HG02678 (cell line): ENCODE measurements around the gene USF1.
A peak's percentile ranks its signal among the peaks of the same experiment; 100 is the strongest.
"Not testable (repeated sequence)": the region's sequence is repeated elsewhere in the genome, so short reads cannot be mapped to it uniquely, and the experiment has no call there.

Experiments
- ATAC-seq: cut with Tn5 transposase; IDR thresholded peaks from one replicate; pipeline ENCODE4 v1.9.1; 2021; ENCODE audit warnings: mild to moderate bottlenecking, moderate library complexity; ENCODE audit not compliant: unreplicated experiment

The USF1 gene

DNA sequence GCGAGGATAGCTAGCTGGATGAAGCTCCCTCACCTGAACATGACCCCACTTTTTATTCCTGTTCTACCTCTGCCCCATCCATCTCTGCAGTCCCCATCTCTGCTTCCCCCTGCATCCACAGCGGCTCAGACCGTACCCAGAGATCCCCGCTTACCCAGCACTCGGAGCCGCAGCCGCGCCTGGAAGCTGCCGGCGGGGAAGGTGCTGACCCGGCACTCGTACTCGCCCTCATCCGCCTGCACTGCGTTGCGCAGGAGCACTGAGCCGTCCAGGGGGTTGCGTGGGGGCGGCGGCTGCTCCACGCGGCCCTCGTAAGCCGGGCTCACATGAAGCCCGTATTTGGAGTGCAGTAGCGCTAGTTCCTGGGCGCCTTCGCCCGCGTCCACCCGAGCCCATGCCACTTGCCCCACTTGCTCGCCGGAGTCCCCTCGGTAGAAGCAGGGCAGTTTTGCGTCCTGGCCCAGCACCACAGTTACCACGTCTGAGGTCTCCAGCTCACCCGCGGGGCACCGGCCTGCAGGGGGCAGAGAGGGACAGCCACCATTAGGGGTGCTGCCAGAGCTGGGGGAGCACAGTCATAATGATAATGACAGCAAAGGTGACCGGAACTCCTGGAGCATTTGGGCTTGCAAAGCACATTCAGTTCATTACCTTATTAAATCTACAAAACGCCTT is 33.8 kb upstream of the USF1 start:
- ATAC-seq, result no peak

DNA sequence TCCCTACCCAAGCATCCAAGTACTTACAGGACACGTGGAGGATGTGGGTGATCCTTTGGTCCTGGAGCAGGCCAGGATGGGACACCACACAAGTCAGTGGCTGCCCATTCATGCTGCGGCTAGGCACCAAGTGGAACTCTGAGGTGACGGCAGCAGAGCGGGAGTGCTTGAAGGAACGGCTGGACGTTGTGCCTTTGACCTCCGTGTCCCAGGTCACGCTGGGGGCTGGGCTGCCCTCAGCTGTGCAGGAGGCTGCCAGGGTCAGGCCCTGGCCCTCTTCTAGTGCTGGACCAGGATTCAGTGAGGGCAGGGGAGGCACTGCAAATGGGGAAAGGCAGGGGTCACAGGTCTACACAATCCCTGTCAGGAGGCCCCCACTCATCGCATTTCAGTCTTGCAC is 31.6 kb upstream of the USF1 start:
- no peak for ATAC-seq

DNA sequence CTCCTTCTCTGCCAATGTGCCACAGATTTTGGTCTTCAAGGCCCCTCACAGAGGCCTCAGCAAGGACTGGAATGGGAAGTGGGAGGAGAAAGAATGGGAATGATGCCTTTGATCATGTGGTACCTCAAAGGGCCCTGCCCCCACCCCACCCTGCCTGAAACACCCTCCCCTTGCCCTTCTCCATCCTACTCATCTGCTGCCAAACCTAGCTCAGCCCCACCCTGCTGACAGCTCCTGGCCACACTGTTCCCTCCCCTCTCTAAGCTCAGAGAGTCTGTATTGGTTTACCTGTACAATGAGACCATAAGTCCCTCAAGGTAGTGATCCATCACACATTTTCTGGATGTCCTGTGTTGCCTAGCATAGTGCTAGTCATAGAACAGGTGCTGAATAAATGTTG is 30.6 kb upstream of the USF1 start:
- ATAC-seq, result no peak

DNA sequence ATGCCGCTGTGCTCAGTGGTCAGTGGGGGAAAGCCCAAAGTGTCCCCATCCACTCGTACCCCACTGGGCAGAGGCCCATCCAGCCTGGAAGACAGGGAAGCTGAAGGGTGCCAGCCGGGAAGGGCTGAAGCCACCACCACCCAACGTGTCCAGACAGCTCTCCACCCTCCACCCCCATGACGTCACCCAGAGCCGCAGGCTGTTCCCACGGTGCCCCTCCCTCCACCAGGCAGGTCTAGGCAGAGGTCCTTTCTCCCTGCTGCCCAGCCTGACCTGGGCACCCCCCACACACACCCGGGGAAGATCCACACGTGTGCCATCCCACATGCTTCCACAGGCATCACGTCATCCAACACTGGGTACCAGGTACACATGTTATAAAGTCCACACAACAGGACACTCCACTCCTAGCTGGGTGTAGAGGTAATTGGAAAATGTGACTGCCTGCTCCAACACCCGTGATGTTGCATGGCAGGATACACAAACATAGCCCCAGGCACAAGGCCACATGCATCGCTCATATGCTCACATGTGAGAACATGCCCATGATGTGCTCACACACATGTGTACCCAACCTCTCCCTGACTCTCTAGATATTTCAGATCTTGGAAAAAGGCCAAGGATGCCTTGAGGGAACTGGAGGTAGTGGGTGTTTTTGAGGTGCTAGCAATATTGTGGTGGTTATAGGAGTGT is 29.0 kb upstream of the USF1 start:
- ATAC-seq, result no peak

DNA sequence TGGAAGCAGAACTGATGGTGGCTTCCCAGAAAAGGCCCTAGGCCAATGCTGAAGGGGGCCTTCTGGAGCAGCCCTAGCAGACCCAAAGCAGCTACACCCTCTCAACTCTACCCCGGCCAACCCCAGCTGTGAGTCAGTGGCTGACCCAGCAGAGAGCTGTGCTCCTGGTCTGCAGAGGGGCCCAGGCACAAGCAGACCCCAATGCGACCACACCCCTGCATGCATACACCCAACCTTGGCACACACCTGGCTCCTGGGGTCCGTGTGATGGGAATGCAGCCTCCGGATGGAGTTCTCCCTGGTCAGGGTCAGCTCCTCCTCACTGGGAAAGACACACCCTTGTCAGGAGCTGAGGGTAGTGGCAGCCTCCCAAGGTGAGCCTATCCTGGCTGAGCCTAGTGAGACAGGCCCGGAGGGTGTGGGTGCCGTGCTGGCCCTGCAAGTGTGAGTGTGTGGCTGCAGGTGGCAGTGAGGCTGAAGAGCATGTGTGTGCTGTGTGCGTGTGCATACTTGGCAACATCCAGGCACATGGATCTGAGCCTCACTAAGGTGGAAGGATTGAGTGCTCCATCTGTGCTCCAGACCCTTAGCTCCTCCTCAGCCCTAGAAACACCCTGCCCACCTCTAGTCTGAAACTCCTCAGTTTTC is 27.8 kb upstream of the USF1 start:
- no peak for ATAC-seq

DNA sequence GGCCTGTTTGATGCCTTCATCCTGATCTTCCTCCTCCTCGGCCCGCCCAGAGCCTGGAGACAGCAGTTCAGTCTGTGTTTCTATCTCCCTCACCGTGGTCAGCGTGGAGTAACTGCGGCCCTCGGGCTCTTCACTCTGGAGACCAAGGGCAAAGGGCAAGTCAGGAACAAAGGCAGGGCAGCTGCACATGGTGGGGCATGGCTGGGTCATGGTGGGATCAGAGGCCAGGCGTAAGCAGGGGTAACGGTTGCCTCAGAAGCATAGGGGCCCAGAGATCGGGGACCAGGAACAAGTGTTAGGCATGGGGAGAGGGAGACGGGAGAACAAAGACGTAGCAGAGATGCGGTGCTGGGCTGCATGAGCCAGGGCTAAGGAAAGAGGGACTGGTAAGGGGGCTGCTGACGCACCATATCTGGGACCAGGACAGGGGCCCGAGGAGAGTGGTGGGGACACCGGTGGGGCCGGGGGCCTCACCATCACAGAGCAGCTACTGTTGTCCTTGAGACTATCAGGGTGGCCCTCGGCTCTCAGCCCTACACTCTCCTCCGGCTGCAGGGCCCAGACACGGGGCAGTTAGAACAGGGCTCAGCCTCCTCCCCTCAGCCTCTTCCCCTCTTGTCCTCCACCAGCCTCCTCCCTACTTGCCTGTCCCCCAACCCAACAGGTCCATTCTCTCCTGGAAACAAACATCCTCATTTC is 27.1 kb upstream of the USF1 start:
- no peak for ATAC-seq

DNA sequence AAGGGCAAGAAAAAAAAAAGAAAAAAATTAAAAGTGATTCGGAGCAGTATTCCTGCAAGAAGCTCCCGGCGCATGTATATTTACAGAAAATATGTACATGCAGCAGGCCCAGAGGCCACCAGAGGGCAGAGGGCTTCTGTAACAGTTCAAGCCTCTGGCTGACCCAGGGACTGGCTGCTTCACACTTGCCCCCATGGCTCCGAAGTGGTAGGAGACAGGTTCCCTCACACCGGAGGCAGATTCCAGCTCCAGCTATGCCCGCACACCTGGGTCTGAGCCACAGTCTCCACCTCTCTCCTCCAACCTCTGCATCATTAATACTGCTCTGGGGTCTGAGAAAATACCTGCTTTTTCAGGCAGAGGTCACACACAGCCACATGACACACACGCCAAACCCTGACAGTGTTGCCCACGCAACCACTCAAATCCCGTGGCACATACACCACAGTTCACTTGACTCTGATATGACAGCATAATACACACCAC is 26.2 kb upstream of the USF1 start:
- no peak for ATAC-seq

DNA sequence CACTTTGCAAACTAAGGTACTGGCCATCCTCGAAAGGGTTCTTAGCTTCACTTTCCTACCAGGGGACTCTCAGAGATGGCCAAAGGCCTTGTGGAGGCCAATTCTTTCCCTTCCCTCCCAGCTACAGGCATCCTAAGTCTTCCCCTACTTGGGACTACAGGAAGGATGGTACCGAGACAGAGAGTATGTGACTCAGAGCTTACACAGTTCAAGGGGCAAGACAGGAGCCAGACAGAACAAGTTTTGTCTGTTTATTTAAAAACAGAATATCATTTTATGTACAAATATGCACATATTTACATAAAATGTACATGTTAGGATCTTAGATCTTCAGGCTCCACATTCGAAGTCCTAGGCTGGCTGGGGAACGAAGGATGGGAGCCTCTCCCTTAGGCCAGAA is 25.0 kb upstream of the USF1 start:
- no peak for ATAC-seq

DNA sequence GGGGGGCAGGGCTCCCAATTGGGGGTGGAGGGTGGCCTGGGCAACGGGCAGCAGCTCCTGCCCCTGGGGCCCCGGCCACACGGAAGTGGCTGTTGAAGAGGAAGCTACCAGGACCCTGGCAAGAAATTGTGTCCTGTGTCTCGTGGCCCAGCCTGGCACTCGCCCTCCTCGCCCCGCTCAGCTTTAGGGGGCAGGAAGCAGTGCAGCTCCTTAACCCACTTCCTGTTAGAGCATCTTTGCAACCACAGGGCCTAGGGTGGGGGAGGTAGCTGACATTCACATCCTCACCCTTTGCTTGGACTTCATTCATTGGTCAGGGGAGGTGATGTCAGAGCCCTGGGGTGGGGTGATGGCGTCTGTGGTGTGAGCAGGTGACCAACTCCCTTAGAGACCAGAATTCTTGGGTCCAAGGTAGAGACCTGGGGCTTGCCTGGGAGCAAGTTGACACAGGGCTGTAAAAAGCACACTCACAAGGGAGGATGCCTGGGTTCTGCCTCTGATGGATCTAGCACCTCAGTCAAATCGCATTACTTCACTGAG is 24.0 kb upstream of the USF1 start, which contains the start of gene ARHGAP30:
ARHGAP30 (minus strand) TSS at position 161 of the 540 bp plus-strand sequence. CDS start 267 bp downstream, outside the sequence.
- ATAC-seq, result peak; percentile 88

DNA sequence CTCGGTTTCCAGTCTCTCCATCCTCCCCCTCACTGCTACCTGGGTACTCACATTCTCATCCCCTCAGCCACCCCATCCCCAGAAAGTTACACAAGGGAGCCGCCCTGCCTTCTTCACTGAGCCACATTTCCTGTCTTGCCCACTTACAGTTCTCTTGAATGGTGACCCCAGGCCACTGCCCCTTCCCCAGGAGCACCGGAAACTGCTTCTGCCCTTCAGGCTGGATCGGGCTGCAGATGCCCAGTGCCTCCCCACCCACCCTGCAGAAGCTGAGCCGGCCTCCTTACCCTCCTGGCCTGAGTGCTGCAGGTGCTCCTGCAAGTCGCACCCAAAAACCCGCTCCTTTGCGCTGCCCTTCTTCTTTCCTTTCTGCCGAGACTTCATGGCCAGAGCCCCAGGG is 23.5 kb upstream of the USF1 start:
- no peak for ATAC-seq

DNA sequence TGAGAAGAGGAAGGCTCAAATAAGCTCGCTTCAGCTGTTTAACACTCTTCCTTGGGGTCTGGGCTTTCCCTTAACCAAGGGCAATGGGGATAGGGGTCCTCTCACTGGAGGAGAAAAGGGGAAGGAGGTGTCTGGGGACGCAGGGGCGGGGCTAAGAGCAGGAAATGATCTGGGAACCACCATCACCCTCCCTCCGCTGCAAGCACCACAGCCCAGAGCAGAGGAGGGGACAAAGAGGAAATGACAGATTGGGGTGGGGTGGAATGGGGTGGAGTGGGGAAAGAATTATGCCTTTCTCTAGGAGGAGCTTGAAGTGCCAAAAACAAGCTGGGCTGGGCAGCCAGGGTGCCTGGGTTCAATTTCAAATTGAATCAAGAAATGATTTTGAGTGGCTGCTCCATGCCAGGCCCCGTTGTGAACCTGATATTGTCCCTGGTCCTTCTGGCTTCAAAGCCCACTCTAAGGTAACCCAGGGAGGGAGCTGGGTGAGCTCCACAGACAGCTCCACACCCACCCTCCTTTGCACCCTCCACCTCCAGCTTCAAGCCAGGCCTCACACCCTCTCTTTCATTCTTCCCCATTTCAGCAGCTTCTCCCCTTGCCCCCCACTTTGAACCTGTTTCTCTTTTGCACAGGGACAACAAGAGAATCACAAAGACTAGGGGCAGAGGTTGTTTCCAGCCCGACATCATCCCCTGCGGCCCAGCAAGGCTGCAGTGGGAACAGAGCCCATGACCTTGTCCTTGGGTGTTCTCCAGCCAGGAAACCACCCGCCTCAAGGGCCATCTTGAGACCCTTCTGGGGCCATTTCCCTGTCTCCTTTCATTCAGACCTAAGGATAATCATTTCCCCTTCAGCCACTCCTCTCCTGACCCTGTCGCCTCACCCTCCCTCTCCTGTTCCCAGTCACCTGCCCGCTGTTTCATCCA is 22.8 kb upstream of the USF1 start:
- ATAC-seq, result peak; percentile 60

DNA sequence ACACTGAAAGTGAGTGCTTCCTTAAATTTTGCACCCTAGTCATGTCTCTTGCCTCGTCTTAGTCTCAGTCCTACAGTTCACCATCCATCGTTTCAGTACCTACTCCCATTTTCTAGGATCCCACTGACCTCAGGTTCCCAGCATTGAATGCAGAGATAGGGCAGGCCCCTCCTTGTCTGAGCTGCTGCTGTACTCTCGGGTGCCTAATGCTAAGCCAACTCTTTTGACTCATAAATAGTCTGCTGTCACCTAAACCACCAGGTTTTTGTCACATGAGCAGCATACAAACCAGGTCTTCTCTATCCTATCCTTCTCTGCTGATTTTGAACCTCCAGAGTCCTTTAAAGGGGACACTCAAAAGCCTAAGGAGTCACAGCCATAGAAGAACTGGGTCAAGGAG is 20.9 kb upstream of the USF1 start:
- ATAC-seq, result no peak

DNA sequence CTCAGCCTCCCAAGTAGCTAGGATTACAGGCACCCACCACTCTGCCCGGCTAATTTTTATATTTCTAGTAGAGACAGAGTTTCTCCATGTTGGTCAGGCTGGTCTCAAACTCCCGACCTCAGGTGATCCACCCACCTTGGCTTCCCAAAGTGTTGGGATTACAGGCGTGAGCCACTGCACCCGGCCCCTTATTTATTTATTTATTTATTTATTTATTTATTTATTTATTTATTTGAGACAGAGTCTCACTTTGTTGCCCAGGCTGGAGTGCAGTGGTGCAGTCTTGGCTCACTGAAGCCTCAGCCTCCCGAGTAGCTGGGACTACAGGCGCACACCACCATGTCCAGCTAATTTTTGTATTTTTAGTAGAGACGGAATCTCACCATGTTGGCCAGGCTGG is 19.9 kb upstream of the USF1 start:
- ATAC-seq, result not testable (repeated sequence)

DNA sequence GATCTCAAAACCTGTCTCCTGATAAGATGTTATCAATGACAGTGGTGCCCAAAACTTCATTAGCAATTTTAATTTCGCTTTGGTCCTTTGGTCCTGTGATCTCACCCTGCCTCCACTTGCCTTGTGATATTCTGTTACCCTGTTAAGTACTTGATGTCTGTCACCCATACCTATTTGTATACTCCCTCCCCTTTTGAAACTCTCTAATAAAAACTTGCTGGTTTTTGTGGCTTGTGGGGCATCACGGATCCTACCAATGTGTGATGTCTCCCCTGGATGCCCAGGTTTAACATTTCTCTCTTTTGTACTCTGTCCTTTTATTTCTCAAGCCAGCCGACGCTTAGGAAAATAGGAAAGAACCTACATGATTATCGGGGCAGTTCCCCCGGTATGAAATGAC is 18.2 kb upstream of the USF1 start:
- ATAC-seq, result not testable (repeated sequence)

DNA sequence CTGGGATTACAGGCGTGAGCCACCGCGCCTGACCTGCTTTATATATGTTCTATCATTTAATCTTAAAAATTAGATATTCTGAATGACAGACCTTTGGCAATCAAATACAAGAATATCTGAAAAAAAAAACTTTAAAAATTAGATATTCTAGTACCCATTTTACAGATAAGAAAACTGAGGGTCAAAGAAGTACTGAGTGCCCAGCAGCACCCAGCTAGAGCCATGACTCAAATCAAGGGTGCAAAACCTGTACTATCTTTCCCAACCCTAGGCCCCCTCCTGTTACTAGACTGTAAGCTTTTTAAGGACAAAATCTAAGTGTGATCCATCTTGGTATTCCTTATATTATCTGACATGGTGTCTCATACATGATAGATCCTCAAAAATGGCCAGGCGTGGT is 15.6 kb upstream of the USF1 start:
- ATAC-seq, result no peak

DNA sequence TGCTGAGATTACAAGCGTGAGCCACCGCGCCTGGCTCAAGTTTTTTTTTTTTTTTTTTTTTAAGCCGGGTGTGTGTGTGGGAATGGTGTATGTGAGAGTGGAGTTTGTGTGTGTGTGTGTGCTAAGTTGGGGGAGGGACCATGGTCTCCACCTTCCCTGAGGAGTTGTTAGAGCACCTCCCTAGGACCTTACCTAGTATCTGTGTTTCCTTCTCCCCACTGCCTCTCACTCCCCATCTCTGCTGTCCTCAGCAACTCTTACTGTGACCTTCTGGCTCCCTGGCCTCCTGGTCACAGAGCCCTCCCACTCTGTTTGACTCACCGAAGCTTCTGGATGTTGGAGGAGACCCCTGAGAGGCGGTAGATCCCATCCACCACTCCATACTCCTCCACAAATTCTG is 13.5 kb upstream of the USF1 start:
- ATAC-seq, result no peak

DNA sequence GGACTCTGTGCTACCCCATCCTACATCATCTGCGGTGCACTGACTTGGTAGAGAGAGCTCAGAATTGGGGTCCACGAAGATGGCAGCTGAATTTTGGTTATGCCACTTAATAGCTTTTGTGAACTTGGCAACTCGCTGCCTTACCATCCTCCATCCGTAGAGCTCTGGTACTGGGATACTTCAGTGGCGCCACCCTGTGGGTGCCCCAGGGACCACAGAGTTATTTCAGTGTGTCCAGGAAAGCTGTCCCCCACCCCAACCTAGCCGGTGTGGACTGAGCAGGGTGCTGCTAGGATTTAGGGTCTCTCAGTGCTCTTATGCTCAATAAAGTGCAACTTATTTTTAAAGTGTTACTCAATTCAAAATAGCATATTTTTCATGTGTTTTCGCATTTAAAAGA is 9.0 kb upstream of the USF1 start:
- no peak for ATAC-seq

DNA sequence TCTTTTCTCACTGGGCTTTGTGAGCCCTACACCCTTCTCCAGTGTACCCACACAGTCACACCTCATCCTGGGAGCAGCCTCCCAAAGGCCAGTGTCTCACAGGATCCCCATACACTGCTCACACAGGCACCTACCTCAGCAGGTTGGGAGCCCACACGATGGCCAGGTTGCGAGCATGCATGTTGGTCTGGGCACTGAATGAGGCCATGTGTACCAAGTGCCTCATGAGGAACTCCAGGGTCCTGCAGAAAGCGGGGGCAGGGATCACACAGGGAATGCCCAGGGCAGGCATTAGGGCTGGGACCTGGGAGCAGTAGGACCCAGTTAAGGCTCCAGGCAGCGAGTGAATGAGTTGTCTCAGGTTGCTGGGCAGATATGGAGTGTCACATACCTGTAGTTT is 8.5 kb upstream of the USF1 start:
- ATAC-seq, result no peak

DNA sequence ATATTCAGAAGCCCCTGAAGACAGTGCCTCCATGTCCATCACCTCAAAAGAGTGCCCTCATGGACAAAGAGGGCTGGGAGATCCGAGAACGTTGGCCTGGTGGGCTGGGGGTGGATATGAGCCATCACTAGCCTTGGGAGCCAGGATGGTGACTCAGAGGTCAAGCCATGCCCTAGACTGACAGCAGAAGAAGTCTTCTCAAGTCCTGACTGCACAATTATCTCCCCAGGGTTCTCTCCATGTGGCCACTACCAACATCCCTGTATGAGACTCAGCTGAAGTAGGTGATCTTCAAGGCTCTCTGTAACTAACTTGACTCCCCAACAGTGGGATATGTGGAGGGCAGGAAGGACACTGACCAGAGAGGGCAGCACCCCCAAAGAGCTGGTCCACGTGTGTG is 7.1 kb upstream of the USF1 start:
- ATAC-seq, result no peak

DNA sequence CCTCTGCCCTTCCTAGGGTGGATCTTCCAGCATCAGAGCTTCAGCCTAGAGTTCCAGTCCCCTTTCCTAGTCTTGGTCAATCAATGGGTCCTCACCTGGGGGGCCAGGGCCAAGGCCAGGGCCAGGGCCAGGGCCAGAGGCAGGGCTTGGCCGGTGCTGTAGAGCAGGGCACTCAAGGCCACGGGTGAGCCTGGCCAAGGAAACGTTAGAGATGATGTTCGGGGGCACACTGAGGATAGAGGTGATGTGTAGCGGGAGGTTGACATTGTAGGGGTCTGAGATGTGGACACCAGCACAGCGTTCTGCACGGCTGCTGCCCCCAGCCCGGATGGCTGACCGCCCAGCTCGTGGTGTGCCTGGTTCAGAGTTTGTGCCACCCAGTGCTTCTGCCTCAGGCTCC is 5.4 kb upstream of the USF1 start:
- no peak for ATAC-seq
